GM06990 (cell line): ENCODE measurements around the gene RAB38.
A peak's percentile ranks its signal among the peaks of the same experiment; 100 is the strongest.

Experiments
- DNase-seq: peaks from one replicate; pipeline ENCODE4 v3.0.0-alpha.2; 2011; ENCODE audit not compliant: insufficient read length; ENCODE audit errors: extremely low read depth
- H3K27me3 ChIP-seq: replicated peaks from 2 replicates; pipeline ENCODE4 v1.6.0; 2011; ENCODE audit warnings: low read length; ENCODE audit not compliant: control insufficient read depth, insufficient read depth
- H3K36me3 ChIP-seq: 2 replicates; pipeline ENCODE4 v1.5.1; 2011; ENCODE audit warnings: low read length; ENCODE audit not compliant: control insufficient read depth, insufficient read depth
- H3K4me3 ChIP-seq: replicated peaks from 2 replicates; pipeline ENCODE4 v1.5.1; 2011; ENCODE audit warnings: low read depth, mild to moderate bottlenecking, control low read depth, low read length
- TF ChIP-seq, protein P1 (sequence below): IDR thresholded peaks from 2 replicates; pipeline ENCODE4 v1.5.1; 2011; ENCODE audit warnings: low read length, control low read depth, mild to moderate bottlenecking, inconsistent platforms; ENCODE audit not compliant: insufficient read depth, poor library complexity, severe bottlenecking

The RAB38 gene

DNA sequence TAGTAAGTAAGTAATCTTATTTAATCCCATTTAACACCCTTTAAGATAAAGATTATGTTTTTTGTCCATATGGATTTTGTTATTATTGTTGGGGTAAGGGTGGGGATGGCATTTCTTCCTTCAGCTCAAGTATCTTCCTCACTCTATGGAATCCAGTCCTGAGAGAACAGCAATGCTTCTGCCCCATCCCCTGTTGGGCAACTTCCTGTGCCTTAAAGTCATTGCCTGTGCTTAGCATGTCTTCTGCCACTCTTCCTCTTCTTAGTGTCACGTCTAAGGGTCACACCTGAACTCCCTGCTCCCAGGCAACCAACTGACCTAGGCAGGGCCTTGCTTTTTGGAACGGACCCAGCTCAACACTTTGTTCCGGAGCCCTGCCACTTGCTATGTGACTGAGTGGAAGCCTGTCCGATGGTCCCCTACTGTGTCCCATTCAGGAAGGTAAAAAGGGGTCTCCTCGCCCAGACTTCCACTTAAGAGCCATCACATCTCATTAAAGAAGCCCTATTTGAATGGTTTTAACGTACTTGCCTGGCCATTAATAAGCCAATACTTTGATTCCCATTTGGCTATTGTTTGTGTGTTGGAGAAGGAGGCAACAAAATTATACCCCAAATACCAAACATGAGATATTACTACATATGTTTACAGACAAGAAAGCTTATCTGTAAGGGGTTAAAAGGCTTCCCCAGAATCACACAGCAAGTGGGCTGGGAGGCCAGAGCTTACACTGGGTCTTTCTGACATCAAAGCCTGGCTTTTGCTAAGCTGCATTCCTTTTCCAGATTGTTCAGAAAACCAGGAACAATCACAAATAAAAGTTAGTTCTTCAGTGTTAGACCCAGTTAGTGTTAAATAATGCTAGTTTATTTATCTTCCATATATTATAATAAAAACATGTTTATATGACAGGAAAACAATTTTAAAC, 59.2 kb downstream of the RAB38 start:
- H3K4me3 ChIP-seq, result no peak overlapping the region
- H3K27me3 ChIP-seq, result no peaks in the 10 kb centered on the region
- H3K36me3 ChIP-seq, result no peaks in the 10 kb centered on the region
- no peak for DNase-seq
- TF ChIP-seq, protein P1, sequence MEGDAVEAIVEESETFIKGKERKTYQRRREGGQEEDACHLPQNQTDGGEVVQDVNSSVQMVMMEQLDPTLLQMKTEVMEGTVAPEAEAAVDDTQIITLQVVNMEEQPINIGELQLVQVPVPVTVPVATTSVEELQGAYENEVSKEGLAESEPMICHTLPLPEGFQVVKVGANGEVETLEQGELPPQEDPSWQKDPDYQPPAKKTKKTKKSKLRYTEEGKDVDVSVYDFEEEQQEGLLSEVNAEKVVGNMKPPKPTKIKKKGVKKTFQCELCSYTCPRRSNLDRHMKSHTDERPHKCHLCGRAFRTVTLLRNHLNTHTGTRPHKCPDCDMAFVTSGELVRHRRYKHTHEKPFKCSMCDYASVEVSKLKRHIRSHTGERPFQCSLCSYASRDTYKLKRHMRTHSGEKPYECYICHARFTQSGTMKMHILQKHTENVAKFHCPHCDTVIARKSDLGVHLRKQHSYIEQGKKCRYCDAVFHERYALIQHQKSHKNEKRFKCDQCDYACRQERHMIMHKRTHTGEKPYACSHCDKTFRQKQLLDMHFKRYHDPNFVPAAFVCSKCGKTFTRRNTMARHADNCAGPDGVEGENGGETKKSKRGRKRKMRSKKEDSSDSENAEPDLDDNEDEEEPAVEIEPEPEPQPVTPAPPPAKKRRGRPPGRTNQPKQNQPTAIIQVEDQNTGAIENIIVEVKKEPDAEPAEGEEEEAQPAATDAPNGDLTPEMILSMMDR, result no peak

DNA sequence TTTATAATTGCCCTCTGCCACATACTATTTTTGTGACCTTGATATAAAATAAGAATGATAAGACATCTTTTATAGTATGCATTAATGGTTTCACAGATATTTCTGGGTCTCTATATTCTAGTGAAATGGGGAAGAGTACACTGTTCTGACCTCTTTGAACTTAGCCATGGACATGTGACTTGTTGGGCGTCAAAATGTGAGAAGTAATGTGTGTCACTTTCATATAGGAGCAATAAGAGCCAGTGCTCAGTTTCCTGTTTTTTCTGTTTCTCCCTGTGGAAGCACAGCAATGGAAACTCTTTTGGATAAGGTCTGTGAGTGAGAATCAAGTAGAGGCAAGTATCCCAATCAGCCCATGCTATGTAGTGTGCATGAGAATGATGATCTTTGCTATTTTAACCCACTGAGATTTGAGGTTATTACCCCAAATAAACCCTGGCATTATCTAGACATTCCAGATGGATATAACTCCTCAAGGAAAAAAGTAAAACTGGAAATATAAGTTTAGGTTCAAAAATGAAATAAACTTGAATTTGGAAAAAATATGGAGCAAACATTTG, 60.7 kb downstream of the RAB38 start:
- TF ChIP-seq, protein P1, result no peak
- no peak for DNase-seq
- no peak overlapping the region for H3K4me3 ChIP-seq

DNA sequence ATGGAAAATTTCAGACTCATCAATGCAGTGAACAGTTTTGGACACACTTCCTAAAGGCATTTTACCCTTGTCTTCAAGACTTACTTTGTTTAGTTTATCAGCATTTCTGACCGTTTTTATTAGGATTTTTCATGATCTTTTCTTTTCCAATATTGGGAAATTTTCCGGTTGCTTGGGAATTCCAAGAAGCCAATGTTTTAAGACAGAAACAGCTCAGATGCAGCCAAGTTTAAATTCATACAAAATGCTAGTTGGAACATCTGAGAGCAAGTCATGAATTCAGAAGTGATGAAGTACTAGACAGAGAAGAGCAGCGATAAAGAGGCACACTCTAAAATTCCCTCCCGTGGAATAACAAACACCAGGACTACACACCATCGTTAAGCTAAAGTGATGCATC, 68.6 kb downstream of the RAB38 start:
- no peaks in the 10 kb centered on the region for H3K36me3 ChIP-seq
- H3K27me3 ChIP-seq, result no peaks in the 10 kb centered on the region
- DNase-seq, result no peak
- TF ChIP-seq, protein P1, result no peak
- H3K4me3 ChIP-seq, result no peak overlapping the region

More for the DNA sequence above, 60.7 kb downstream of the RAB38 start:
- Histone ChIP-seq H3K27me3 (no peaks in the 10 kb centered on the region), H3K36me3 (no peaks in the 10 kb centered on the region)

DNA sequence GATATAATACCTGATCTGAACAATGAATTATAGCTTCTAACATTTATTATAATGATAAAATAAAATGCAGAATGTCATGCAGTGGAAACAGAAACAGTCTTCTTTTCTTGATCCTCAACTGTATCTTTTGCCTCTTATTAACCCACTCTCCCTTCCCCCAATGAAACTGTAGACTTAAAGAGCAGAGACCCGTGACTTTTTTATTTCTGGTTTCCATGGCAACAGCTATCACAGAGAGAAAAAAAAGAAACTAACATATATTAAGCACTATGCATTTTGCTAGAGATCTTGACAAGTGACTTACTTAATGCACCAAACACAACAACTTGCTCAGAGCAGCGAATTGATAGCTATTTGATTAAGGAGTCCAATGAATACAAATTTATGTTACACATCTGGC, 69.3 kb downstream of the RAB38 start:
- TF ChIP-seq, protein P1, result no peak
- DNase-seq, result peak; percentile 18
- no peak overlapping the region for H3K4me3 ChIP-seq

DNA sequence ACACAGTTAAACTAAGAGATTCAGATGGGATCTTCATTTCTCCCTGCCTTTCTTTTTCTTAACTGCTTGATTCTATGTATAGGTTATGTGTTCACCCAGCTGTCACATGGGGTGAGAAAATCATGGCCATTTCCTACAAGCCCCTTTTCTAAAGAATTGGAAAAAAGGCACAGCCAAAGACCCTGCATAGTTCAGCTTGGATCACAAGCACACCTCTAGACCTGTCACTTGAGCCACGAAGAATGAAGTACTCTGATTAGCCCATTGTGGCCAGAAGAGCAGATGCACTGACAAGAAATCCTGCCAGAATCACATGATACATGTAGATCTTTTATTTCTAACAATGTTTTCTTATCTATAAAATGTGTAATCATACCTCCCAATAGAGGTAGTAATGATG, 69.7 kb downstream of the RAB38 start:
- no peaks in the 10 kb centered on the region for H3K36me3 ChIP-seq
- H3K4me3 ChIP-seq, result no peak overlapping the region
- no peak for DNase-seq
- H3K27me3 ChIP-seq, result no peaks in the 10 kb centered on the region
- TF ChIP-seq, protein P1, result no peak

More for the DNA sequence above, 69.3 kb downstream of the RAB38 start:
- Histone ChIP-seq H3K27me3 (no peaks in the 10 kb centered on the region), H3K36me3 (no peaks in the 10 kb centered on the region)
